A549 treated with Mapracorat at 1 μM for 4 hours (cell line): ENCODE measurements around the gene CCL27. TPM values are rescaled to one million over a fixed set of nuclear protein-coding genes. Genes with fewer than 3 reads are reported as not detected.

Experiments used
- total RNA-seq: library from RNA; stranded (reverse); fragments of 200-300 nt; extraction: Qiagen RNA extraction; gene quantifications from 5 replicates; pipeline ENCODE4 v1.2.3, GENCODE V29; 2022

Gene CCL27, protein sequence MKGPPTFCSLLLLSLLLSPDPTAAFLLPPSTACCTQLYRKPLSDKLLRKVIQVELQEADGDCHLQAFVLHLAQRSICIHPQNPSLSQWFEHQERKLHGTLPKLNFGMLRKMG
- total RNA-seq: 0.28 TPM in 1 of 5 replicates, not detected in the others

DNA sequence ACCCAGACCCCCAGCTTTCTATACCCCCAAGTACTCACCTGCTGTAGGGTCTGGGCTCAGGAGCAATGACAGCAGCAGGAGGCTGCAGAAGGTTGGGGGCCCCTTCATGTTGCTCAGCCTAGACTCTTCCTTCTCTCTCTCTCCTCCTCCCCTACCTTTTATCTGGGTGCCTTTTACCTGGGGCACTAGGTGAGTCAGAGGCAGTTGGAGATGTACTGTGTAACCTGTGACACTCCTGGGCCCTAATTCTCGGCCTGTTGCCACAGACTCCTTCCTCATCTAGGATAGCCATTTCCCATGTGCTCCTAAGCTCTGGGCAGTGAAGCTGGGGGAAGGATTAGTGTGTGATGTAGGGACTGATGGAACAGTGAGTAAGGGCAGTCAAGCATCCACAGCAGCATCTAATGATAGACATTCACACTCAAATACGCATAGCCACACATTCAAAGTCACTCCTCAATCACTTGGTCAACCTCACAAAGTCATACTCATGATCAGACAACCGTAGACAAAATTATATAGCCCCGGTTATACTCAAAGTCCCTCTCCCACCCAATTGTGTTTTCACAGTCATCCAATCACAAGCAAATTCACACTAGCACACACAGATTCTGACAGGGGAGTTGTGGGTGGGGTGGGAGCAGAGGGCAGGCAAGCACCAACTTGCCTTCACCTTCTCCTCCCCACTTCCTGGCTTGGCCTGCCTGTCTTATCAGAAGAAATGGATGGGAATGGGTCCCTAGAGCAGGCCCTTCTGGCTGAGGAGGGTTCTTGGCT is at the start of gene CCL27:
Gene CCL27 (minus strand): TSS at position 132 of the 777 bp plus-strand sequence. CDS start 24 bp downstream, at position 108.

GRCh38 chr9:34710023-34710422 is 47.6 kb upstream of the CCL27 start, which contains the start of gene CCL21:
Gene CCL21 (minus strand): TSS chr9:34710136. CDS start chr9:34710066, 70 bp downstream.

GRCh38 chr9:34690983-34691935 is 28.8 kb upstream of the CCL27 start, which contains the start of gene CCL19:
Gene CCL19 (minus strand): TSS chr9:34691276. CDS start chr9:34691139, 137 bp downstream.

DNA sequence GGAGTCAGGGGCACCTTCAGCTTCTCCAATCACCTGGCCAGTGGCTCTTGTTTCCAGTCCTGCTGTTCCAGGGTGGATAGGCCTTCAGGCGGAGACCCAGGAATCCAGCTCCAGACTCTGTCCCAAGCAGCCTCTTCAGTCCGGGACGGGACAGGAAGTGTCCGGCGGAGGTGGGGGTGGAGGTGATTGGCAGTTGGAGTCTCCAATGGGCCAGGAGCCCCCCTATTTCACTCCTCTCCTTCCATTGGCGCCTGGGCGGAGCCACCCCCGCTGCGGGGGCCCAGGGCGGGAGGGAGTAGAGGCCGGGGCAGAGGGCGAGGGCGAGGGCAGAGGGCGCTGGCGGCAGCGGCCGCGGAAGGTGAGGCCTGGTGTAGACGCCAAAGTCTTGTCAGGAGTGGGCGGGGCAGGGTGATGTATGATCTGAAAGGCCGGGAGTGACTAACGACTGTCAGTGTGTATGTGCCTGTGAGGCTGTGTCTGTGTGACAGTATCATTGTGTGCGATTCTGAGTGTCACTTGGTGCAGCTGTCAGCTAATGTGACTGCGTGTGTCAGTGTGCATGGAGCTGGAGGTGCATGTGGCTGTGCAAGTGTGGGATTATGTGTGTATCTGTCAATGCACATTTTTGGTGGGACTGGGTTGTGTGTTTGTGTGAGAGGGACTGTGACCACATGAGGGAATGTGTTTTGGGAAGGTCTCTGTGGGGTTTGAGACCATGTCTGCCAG is 10.4 kb downstream of the CCL27 start, which contains the start of gene IL11RA:
Gene IL11RA (plus strand): TSS at position 310 of the 726 bp plus-strand sequence. CDS start 3,033 bp downstream, outside the sequence.

GRCh38 chr9:34646211-34647083 is 16.0 kb downstream of the CCL27 start, which contains the start of gene GALT:
Gene GALT (plus strand): TSS chr9:34646675. CDS start chr9:34646705, 30 bp downstream.

GRCh38 chr9:34637356-34638137 is 24.9 kb downstream of the CCL27 start, which contains the start of gene SIGMAR1:
Gene SIGMAR1 (minus strand): TSS chr9:34637787. CDS start chr9:34637697, 90 bp downstream.

GRCh38 chr9:34628656-34629490 is 33.6 kb downstream of the CCL27 start, which contains the start of gene ARID3C:
Gene ARID3C (minus strand): TSS chr9:34629066. CDS start chr9:34628014, 1,052 bp downstream.

GRCh38 chr9:34620061-34620994 is 42.1 kb downstream of the CCL27 start, which contains the start of gene DCTN3:
Gene DCTN3 (minus strand): TSS chr9:34620495. CDS start chr9:34620464, 31 bp downstream.

Other genes starting within 250 kb of the CCL27 start
- 15.7 to 18.8 TPM (median 17.7 TPM) in 5 replicates for gene FAM219A, start 204.1 kb downstream of the CCL27 start, total RNA-seq
- 0.23 to 0.64 TPM (median 0.45 TPM) in 4 of 5 replicates, not detected in the other for gene DNAI1, start 203.9 kb downstream of the CCL27 start, total RNA-seq
- 1.2 to 2.9 TPM (median 2.3 TPM) in 5 replicates for gene ENHO, start 139.7 kb downstream of the CCL27 start, total RNA-seq
- gene CNTFR, start 72.9 kb downstream of the CCL27 start, total RNA-seq: 0.13 to 0.15 TPM (median 0.14 TPM) in 3 of 5 replicates, not detected in the others
- 40.2 to 46.0 TPM (median 43.4 TPM) in 5 replicates for gene RPP25L, start 50.6 kb downstream of the CCL27 start, total RNA-seq
- gene DCTN3, start 42.2 kb downstream of the CCL27 start, total RNA-seq: 105 to 114 TPM (median 111 TPM) in 5 replicates
- 0.09 to 0.39 TPM (median 0.17 TPM) in 5 replicates for gene ARID3C, start 33.6 kb downstream of the CCL27 start, total RNA-seq
- gene SIGMAR1, start 24.9 kb downstream of the CCL27 start, total RNA-seq: 161 to 195 TPM (median 192 TPM) in 5 replicates
- 16.1 to 20.8 TPM (median 19.0 TPM) in 5 replicates for gene GALT, start 16.0 kb downstream of the CCL27 start, total RNA-seq
- gene IL11RA, start 10.5 kb downstream of the CCL27 start, total RNA-seq: 4.7 to 8.1 TPM (median 6.3 TPM) in 5 replicates
- gene CCL19, start 28.6 kb upstream of the CCL27 start, total RNA-seq: not detected in 5 replicates
- gene CCL21, start 47.5 kb upstream of the CCL27 start, total RNA-seq: not detected in 5 replicates